HepG2 (cell line): ENCODE data around the gene KCNK10. TPM values are rescaled to one million over a fixed set of nuclear protein-coding genes. Genes with fewer than 3 reads are reported as not detected.

Experiments
- ATAC-seq: fragments of 200-7000 bp; cut with Tn5 transposase; 3 replicates; pipeline ENCODE4 v1.9.1; 2020; ENCODE audit warnings: mild to moderate bottlenecking, moderate library complexity
- BruUV-seq: library from RNA; stranded (reverse); fragments of 400-500 nt; replicated peaks from 2 replicates; lab custom pipeline; 2021; lab: Mats Ljungman, UMichigan
- CTCF ChIA-PET: fragments of 300-600 bp; formaldehyde crosslinking; extraction: SDS; loops from one replicate; lab custom pipeline; 2021; ENCODE audit warnings: low total read pairs, inconsistent platforms, low intra/inter-chr PET ratio; lab: Yijun Ruan, JAX
- POLR2A ChIA-PET: fragments of 350-600 bp; sonication (Branson Sonifier 250); formaldehyde crosslinking; loops from one replicate; lab custom pipeline; 2020; ENCODE audit warnings: antibody characterized with exemption, inconsistent platforms; lab: Yijun Ruan, JAX
- DNase-seq: peaks from one replicate; pipeline ENCODE4 v3.0.0-alpha.2; 2015; ENCODE audit warnings: low spot score
- FAIRE-seq: peaks from 3 replicates; lab custom pipeline; 2011; peaks lifted over from hg19 to GRCh38; lab: Jason Lieb, UNC
- H2AFZ ChIP-seq: one replicate; pipeline ENCODE4 v1.6.1; 2011; ENCODE audit warnings: low read length, inconsistent platforms
- H3K27ac ChIP-seq: fragments of 300-600 bp; 3 replicates; pipeline ENCODE4 v1.8.0; 2011; ENCODE audit warnings: mixed run types, mild to moderate bottlenecking, mixed read lengths, low read length, inconsistent platforms; ENCODE audit not compliant: insufficient read depth; ENCODE audit errors: extremely low read length
- H3K27me3 ChIP-seq, 2 experiments: fragments of 200-600 bp in 1 of 2; 2 replicates in 1 of 2; 3 replicates in 1 of 2; pipeline versions ENCODE4 v1.6.0 to v1.8.0; 2011; ENCODE audit warnings: low read length in 2 of 2, mild to moderate bottlenecking in 2 of 2, moderate library complexity in 2 of 2, inconsistent platforms in 1 of 2; ENCODE audit not compliant: insufficient read depth in 2 of 2, control insufficient read depth in 1 of 2
- H3K36me3 ChIP-seq, 2 experiments: fragments of 200-600 bp in 1 of 2; replicated peaks in 1 of 2; 2 replicates in 1 of 2; 3 replicates in 1 of 2; pipeline versions ENCODE4 v1.5.1 to v1.8.0; 2011; ENCODE audit warnings: low read length in 2 of 2, inconsistent platforms in 1 of 2; ENCODE audit not compliant: insufficient read depth in 2 of 2, control insufficient read depth in 1 of 2
- H3K4me1 ChIP-seq: 2 replicates; pipeline ENCODE4 v1.5.1; 2012; ENCODE audit warnings: low read length, inconsistent platforms; ENCODE audit not compliant: insufficient read depth
- H3K4me2 ChIP-seq: 2 replicates; pipeline ENCODE4 v1.6.0; 2011; ENCODE audit warnings: low read depth, low read length, inconsistent platforms
- H3K4me3 ChIP-seq, 3 experiments: fragments of 200-600 bp in 1 of 3; sonication (generic), shearing (Covaris generic) in 1 of 3; replicated peaks in 1 of 3; 2 replicates each; pipeline ENCODE4 v1.5.1; 2011 to 2016; ENCODE audit warnings: low read length in 3 of 3, inconsistent platforms in 2 of 3, low read depth in 2 of 3, mild to moderate bottlenecking in 2 of 3, control low read depth in 1 of 3, mixed read lengths in 1 of 3; ENCODE audit not compliant: insufficient read depth in 1 of 3
- H3K79me2 ChIP-seq: one replicate; pipeline ENCODE4 v1.6.1; 2011; ENCODE audit warnings: low read length, inconsistent platforms; ENCODE audit not compliant: insufficient read depth
- H3K9ac ChIP-seq: 2 replicates; pipeline ENCODE4 v1.6.0; 2011; ENCODE audit warnings: mild to moderate bottlenecking, low read depth, low read length, inconsistent platforms; ENCODE audit not compliant: insufficient read depth
- H3K9me3 ChIP-seq: 2 replicates; pipeline ENCODE4 v1.5.1; 2012; ENCODE audit warnings: mild to moderate bottlenecking, low read length
- H4K20me1 ChIP-seq: 2 replicates; pipeline ENCODE4 v1.6.0; 2011; ENCODE audit warnings: inconsistent platforms, mild to moderate bottlenecking, low read length, moderate library complexity; ENCODE audit not compliant: insufficient read depth
- CHD2 ChIP-seq: IDR thresholded peaks from 2 replicates; pipeline ENCODE4 v1.6.1; 2011; ENCODE audit warnings: low read depth, low read length, improper control_type of control experiment
- FOXC1 ChIP-seq: sonication (generic); formaldehyde crosslinking; IDR thresholded peaks from 2 replicates; pipeline ENCODE4 v1.8.0; 2022; ENCODE audit warnings: mild to moderate bottlenecking, missing genetic modification reagents, borderline replicate concordance
- FOXK1 ChIP-seq: sonication (generic); formaldehyde crosslinking; IDR thresholded peaks from 2 replicates; pipeline ENCODE4 v1.4.0; 2020; ENCODE audit warnings: low read depth, missing genetic modification reagents, borderline replicate concordance
- GLI4 ChIP-seq: sonication (generic); formaldehyde crosslinking; IDR thresholded peaks from 2 replicates; pipeline ENCODE4 v1.5.1; 2020; ENCODE audit warnings: missing genetic modification reagents, mild to moderate bottlenecking, moderate library complexity, borderline replicate concordance
- ISX ChIP-seq: sonication (generic); formaldehyde crosslinking; conservative IDR thresholded peaks from 2 replicates; pipeline ENCODE4 v1.5.0; 2020; ENCODE audit warnings: missing genetic modification reagents
- JUNB ChIP-seq: sonication (generic); formaldehyde crosslinking; IDR thresholded peaks from 2 replicates; pipeline ENCODE4 v1.8.0; 2022; ENCODE audit warnings: missing genetic modification reagents, mild to moderate bottlenecking, borderline replicate concordance
- MAFF ChIP-seq: IDR thresholded peaks from 2 replicates; pipeline ENCODE4 v1.6.1; 2011; ENCODE audit warnings: low read depth, low read length, improper control_type of control experiment
- MAFK ChIP-seq, 2 experiments: IDR thresholded peaks in 1 of 2; conservative IDR thresholded peaks in 1 of 2; 2 replicates each; pipeline ENCODE4 v1.6.1; 2011; ENCODE audit warnings: improper control_type of control experiment in 2 of 2, low read length in 2 of 2
- TRIM24 ChIP-seq: sonication (generic); formaldehyde crosslinking; IDR thresholded peaks from 2 replicates; pipeline ENCODE4 v1.8.0; 2022; ENCODE audit warnings: mild to moderate bottlenecking, missing genetic modification reagents
- ZFP1 ChIP-seq: IDR thresholded peaks from 2 replicates; pipeline ENCODE4 v1.6.1; 2016
- ZNF235 ChIP-seq: sonication (generic); formaldehyde crosslinking; IDR thresholded peaks from 2 replicates; pipeline ENCODE4 v1.8.1; 2023; ENCODE audit warnings: mild to moderate bottlenecking, missing genetic modification reagents, borderline replicate concordance
- ZNF781 ChIP-seq: sonication (generic); formaldehyde crosslinking; IDR thresholded peaks from 2 replicates; pipeline ENCODE4 v1.5.1; 2020; ENCODE audit warnings: borderline replicate concordance, mild to moderate bottlenecking, missing genetic modification reagents; ENCODE audit errors: not compliant biosample characterization
- WGBS: methylation state at CpG from one replicate; pipeline ENCODE4 v1.1.6; 2017; ENCODE audit warnings: low lambda C conversion rate; 5-methylcytosine and 5-hydroxymethylcytosine counted together
- in situ Hi-C: cut with HindIII; loops from 2 replicates; pipeline ENCODE4 v1.10.0; 2017; ENCODE audit warnings: low pct_unique_long_range_greater_than_20kb; ENCODE audit not compliant: extremely low pct_ligation_motif_present
- intact Hi-C: fragments of 100-400 bp; cut with micrococcal nuclease; formaldehyde crosslinking; loops from one replicate; pipeline ENCODE4 v1.10.0; 2022; ENCODE audit not compliant: unreplicated experiment
- polyA plus RNA-seq, 8 experiments: library from polyadenylated mRNA; depleted of rRNA in 3 of 8; stranded (reverse) in 7 of 8; unstranded in 1 of 8; fragments of >200 nt; fragmentation: Illumina TruSeq in 4 of 8; extraction: Trizol in 4 of 8; gene quantifications; 2 replicates each; pipeline versions ENCODE4 v1.2.1 to v1.2.3, GENCODE V29; 2011 to 2016; ENCODE audit warnings: low read depth in 4 of 8, missing spikeins in 1 of 8, mixed read lengths in 1 of 8; ENCODE audit not compliant: insufficient read depth in 1 of 8
- total RNA-seq, 5 experiments: library from RNA; depleted of rRNA; stranded (reverse); fragments of >200 nt; fragmentation: Illumina TruSeq; extraction: Trizol; gene quantifications; 2 replicates each; pipeline ENCODE4 v1.2.3, GENCODE V29; 2016; ENCODE audit warnings: low read depth in 1 of 5

The KCNK10 gene
- total and polyA plus RNA-seq, 2 of the 13 experiments (the other 11 are each of a cell fraction or from before 2014, with no cell fraction given) = not detected

- TF ChIP-seq ZNF235 (CRISPR knock-in tag) = no peak
- no peak for TF ChIP-seq FOXC1
Measured at GRCh38 chr14:88281447-88281846, 41.6 kb downstream of the KCNK10 start (continued).

GRCh38 chr14:88276923-88277596, 46.0 kb downstream of the KCNK10 start:
- no peaks in the 10 kb centered on the region for H3K36me3 ChIP-seq
- ATAC-seq (no peak), DNase-seq (no peak), FAIRE-seq (no peak)
- no peaks in the 10 kb centered on the region for H3K4me1 ChIP-seq
- BruUV-seq = no TSS peak
- H3K9ac ChIP-seq = no peak overlapping the region
- no peaks in the 10 kb centered on the region for H3K9me3 ChIP-seq
- no peak overlapping the region for H3K4me2 ChIP-seq
- no peaks in the 10 kb centered on the region for H3K27me3 ChIP-seq
- no peak overlapping the region for H3K4me3 ChIP-seq
- intact Hi-C loops = no loop called here
- in situ Hi-C loops = no loop called here
- TF ChIP-seq GLI4 (CRISPR knock-in tag) (no peak), CHD2 (no peak), MAFF (peak; percentile 69), ZFP1 (CRISPR knock-in tag) (no peak), JUNB (no peak), FOXK1 (CRISPR knock-in tag) (no peak), ISX (CRISPR knock-in tag) (no peak), TRIM24 (CRISPR knock-in tag) (no peak), MAFK (conservative IDR thresholded peaks at IDR 0.05 in 1 of 2, IDR thresholded peaks at IDR 0.05 in 1 of 2; ENCODE audit: low read length in 2 of 2) (peak; percentile 69 to 82), ZNF781 (CRISPR knock-in tag) (no peak)
- ChIA-PET POLR2A (no interaction called here), CTCF (no interaction called here)
- H3K79me2 ChIP-seq = no peaks in the 10 kb centered on the region
- no peak overlapping the region for H3K27ac ChIP-seq
- H2AFZ ChIP-seq = no peak overlapping the region
- H4K20me1 ChIP-seq = no peaks in the 10 kb centered on the region
- 21% methylated on average over 3 of the region's 3 CpGs for WGBS
